Measurements from ENCODE around the gene CYB5A.
"Not testable (repeated sequence)": the region's sequence is repeated elsewhere in the genome, so short reads cannot be mapped to it uniquely, and the experiment has no call there.

The CYB5A gene

DNA sequence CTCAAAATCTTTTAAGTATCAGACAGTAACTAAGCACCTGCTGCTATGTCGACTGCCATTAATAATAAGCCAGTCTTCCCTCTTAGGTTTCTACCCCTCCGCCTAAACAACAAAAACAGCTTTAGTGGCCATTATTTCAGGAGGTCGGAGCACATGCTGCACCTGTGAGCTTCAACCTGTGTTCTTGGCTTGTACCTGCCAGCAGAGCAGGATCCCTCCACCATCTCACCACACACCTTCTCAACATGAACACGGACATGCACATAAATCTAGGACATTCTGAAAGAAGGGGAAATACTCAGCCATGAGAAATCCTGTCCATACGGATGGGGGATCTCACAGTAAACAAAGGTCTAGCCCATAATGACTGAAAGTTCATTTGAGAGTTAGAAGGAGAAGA lies 3.7 kb downstream of the CYB5A start:
- H3K27ac ChIP-seq (ENCODE audit: low read length, poor library complexity, severe bottlenecking) = no peak overlapping the region
- no peak overlapping the region for H3K18ac ChIP-seq (ENCODE audit: low read depth in 1 of 2, low read length in 2 of 2)
- no peak overlapping the region for H4K8ac ChIP-seq (ENCODE audit: low read length)
- peak overlapping the region; percentile 69 for H3K9ac ChIP-seq (ENCODE audit: low read length)
- no peak for DNase-seq
- no peak overlapping the region for H2AK5ac ChIP-seq (ENCODE audit: low read length, severe bottlenecking)
- peaks cover 28% of the 10 kb centered on the region for H3K79me1 ChIP-seq (replicated peaks; ENCODE audit: low read length, poor library complexity, severe bottlenecking)
- H3K27me3 ChIP-seq (ENCODE audit: control insufficient read depth in 1 of 2, insufficient read depth in 1 of 2, low read length in 2 of 2) = no peaks in the 10 kb centered on the region
- no peak overlapping the region for H3K23ac ChIP-seq (ENCODE audit: low read length in 2 of 2)
- H3K4me1 ChIP-seq (ENCODE audit: control insufficient read depth, insufficient read depth, low read depth, low read length) = peaks cover 13% of the 10 kb centered on the region
- no peaks in the 10 kb centered on the region for H3K9me3 ChIP-seq (ENCODE audit: control insufficient read depth, low read length)
- H3K14ac ChIP-seq (ENCODE audit: low read length in 2 of 2) = no peak overlapping the region
- no peak overlapping the region for H2BK12ac ChIP-seq (ENCODE audit: low read length in 2 of 2)
- H3K4ac ChIP-seq (ENCODE audit: low read depth in 1 of 2, low read length in 2 of 2) = no peak overlapping the region
- H4K91ac ChIP-seq (ENCODE audit: low read length) = no peak overlapping the region
- no peak overlapping the region for H3K4me2 ChIP-seq (ENCODE audit: low read length, poor library complexity, severe bottlenecking)
- no peak overlapping the region for H2BK120ac ChIP-seq (ENCODE audit: low read depth, low read length)
- H3K4me3 ChIP-seq (ENCODE audit: insufficient read depth in 1 of 2, low read depth in 1 of 2, low read length in 2 of 2) = peak overlapping the region in 1 of 2 experiments; percentile 70
- no peak overlapping the region for H2BK15ac ChIP-seq (ENCODE audit: low read depth, poor library complexity, severe bottlenecking)
- H2AFZ ChIP-seq (ENCODE audit: low read depth, low read length) = no peak overlapping the region
- 90% methylated on average over 5 of the region's 5 CpGs for WGBS
- no peak overlapping the region for H2BK5ac ChIP-seq (ENCODE audit: low read depth, low read length, poor library complexity, severe bottlenecking)
- peaks cover 0 to 3% of the 10 kb centered on the region in 2 experiments for H3K36me3 ChIP-seq (ENCODE audit: control insufficient read depth in 1 of 2, insufficient read depth in 2 of 2, low read depth in 1 of 2, low read length in 2 of 2)

DNA sequence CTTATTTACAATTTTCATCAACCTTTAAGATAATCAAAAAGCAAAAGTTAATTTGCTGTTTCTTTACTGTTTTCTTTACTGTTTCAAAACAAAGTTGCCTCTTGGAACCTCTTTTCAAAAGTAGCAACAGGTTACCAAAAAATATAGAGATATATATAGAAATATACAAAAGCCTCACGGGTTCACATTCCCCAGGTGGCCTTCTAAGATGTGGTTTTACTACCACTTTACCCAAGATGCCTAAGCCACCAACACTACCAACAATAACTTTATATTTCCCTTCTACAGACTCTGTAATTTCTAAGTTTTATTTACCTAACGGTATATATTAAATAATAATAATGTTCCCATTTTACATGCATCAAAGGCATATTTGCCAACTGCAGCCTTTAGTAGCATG lies 4.9 kb downstream of the CYB5A start:
- no peak overlapping the region for H4K8ac ChIP-seq (ENCODE audit: low read length)
- no peaks in the 10 kb centered on the region for H3K9me3 ChIP-seq (ENCODE audit: control insufficient read depth, low read length)
- no peak overlapping the region for H4K91ac ChIP-seq (ENCODE audit: low read length)
- no peak overlapping the region for H2BK120ac ChIP-seq (ENCODE audit: low read depth, low read length)
- no peak overlapping the region for H3K4ac ChIP-seq (ENCODE audit: low read depth in 1 of 2, low read length in 2 of 2)
- no peak overlapping the region for H3K4me3 ChIP-seq (ENCODE audit: insufficient read depth in 1 of 2, low read depth in 1 of 2, low read length in 2 of 2)
- DNase-seq = no peak
- H3K4me2 ChIP-seq (ENCODE audit: low read length, poor library complexity, severe bottlenecking) = no peak overlapping the region
- WGBS = 100% methylated on average over 1 of the region's 2 CpGs
- no peak overlapping the region for H3K27ac ChIP-seq (ENCODE audit: low read length, poor library complexity, severe bottlenecking)
- H3K4me1 ChIP-seq (ENCODE audit: control insufficient read depth, insufficient read depth, low read depth, low read length) = peaks cover 16% of the 10 kb centered on the region
- H3K79me1 ChIP-seq (replicated peaks; ENCODE audit: low read length, poor library complexity, severe bottlenecking) = peaks cover 31% of the 10 kb centered on the region
- no peak overlapping the region for H2AFZ ChIP-seq (ENCODE audit: low read depth, low read length)
- no peaks in the 10 kb centered on the region for H3K27me3 ChIP-seq (ENCODE audit: control insufficient read depth in 1 of 2, insufficient read depth in 1 of 2, low read length in 2 of 2)
- H2AK5ac ChIP-seq (ENCODE audit: low read length, severe bottlenecking) = no peak overlapping the region
- H3K23ac ChIP-seq (ENCODE audit: low read length in 2 of 2) = no peak overlapping the region
- H2BK15ac ChIP-seq (ENCODE audit: low read depth, poor library complexity, severe bottlenecking) = no peak overlapping the region
- no peak overlapping the region for H3K9ac ChIP-seq (ENCODE audit: low read length)
- H3K14ac ChIP-seq (ENCODE audit: low read length in 2 of 2) = no peak overlapping the region
- no peak overlapping the region for H2BK5ac ChIP-seq (ENCODE audit: low read depth, low read length, poor library complexity, severe bottlenecking)
- peaks cover 0 to 3% of the 10 kb centered on the region in 2 experiments for H3K36me3 ChIP-seq (ENCODE audit: control insufficient read depth in 1 of 2, insufficient read depth in 2 of 2, low read depth in 1 of 2, low read length in 2 of 2)
- H3K18ac ChIP-seq (ENCODE audit: low read depth in 1 of 2, low read length in 2 of 2) = no peak overlapping the region
- no peak overlapping the region for H2BK12ac ChIP-seq (ENCODE audit: low read length in 2 of 2)

DNA sequence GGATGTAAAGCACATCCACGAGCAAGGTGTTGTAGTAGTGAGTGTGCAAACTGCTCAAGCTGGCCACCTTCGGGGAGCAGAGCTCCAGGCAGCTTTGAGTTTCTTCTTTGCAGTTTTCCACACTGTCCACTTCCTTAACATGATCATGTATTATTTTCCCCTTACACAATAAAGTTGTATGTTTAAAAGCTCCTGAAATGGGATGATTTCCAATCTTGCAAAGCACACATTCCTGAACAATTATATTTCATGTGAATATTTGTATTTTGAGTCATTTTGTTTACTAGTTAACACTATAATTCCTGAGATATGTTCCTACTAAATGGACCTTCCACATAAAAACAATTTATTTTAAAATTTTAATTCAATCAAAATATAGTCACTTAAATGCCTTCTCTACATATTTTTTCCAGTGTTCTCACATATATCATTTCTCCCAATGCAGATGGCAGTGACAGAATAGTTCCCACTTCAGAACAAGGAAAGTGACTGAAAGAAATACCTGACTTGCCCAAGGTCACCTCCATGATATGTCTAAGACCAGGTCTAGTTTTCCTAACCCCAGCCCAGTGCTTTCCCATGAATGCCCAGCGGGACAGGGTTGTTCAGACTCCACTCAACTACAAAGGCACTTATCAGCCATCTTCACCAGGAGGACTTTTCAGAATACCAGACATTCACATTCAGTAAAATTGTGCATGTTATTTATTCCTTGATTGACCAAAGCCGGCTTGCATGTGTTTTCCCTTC lies 5.5 kb downstream of the CYB5A start:
- Histone ChIP-seq H3K27ac (ENCODE audit: low read length, poor library complexity, severe bottlenecking) (no peak overlapping the region), H4K8ac (ENCODE audit: low read length) (no peak overlapping the region), H2AFZ (ENCODE audit: low read depth, low read length) (no peak overlapping the region), H2BK5ac (ENCODE audit: low read depth, low read length, poor library complexity, severe bottlenecking) (no peak overlapping the region), H3K4ac (ENCODE audit: low read depth in 1 of 2, low read length in 2 of 2) (no peak overlapping the region), H3K4me3 (ENCODE audit: insufficient read depth in 1 of 2, low read depth in 1 of 2, low read length in 2 of 2) (no peak overlapping the region), H3K23ac (ENCODE audit: low read length in 2 of 2) (no peak overlapping the region), H2BK120ac (ENCODE audit: low read depth, low read length) (no peak overlapping the region), H2BK12ac (ENCODE audit: low read length in 2 of 2) (no peak overlapping the region), H3K9ac (ENCODE audit: low read length) (no peak overlapping the region), H3K4me1 (ENCODE audit: control insufficient read depth, insufficient read depth, low read depth, low read length) (peaks cover 15% of the 10 kb centered on the region), H2BK15ac (ENCODE audit: low read depth, poor library complexity, severe bottlenecking) (no peak overlapping the region), H3K18ac (ENCODE audit: low read depth in 1 of 2, low read length in 2 of 2) (no peak overlapping the region), H3K4me2 (ENCODE audit: low read length, poor library complexity, severe bottlenecking) (no peak overlapping the region), H2AK5ac (ENCODE audit: low read length, severe bottlenecking) (no peak overlapping the region), H3K79me1 (replicated peaks; ENCODE audit: low read length, poor library complexity, severe bottlenecking) (peaks cover 30% of the 10 kb centered on the region), H3K36me3 (ENCODE audit: control insufficient read depth in 1 of 2, insufficient read depth in 2 of 2, low read depth in 1 of 2, low read length in 2 of 2) (peaks cover 0 to 3% of the 10 kb centered on the region in 2 experiments), H3K9me3 (ENCODE audit: control insufficient read depth, low read length) (no peaks in the 10 kb centered on the region), H3K14ac (ENCODE audit: low read length in 2 of 2) (no peak overlapping the region), H4K91ac (ENCODE audit: low read length) (no peak overlapping the region), H3K27me3 (ENCODE audit: control insufficient read depth in 1 of 2, insufficient read depth in 1 of 2, low read length in 2 of 2) (no peaks in the 10 kb centered on the region)
- 100% methylated on average over 3 of the region's 4 CpGs for WGBS
- DNase-seq = no peak

DNA sequence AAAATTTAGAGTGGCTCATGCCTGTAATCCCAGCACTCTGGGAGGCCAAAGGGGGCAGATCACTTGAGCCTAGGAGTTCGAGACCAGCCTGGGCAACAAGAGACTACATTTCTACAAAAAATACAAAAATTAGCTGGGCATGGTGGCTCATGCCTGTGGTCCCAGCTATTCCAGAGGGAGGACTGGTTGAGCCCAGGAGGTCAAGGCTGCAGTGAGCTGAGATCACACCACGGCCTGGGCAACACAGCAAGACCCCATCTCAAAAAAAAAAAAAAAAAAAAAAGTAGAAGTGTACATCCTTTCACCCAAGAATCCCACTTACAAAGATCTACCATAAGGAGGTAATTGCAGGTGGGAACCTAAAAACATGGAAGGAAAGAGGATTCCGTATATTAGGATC lies 6.2 kb downstream of the CYB5A start:
- not testable (repeated sequence) for H3K9ac ChIP-seq (ENCODE audit: low read length); H2BK15ac ChIP-seq (ENCODE audit: low read depth, poor library complexity, severe bottlenecking); H3K23ac ChIP-seq (ENCODE audit: low read length in 2 of 2); H3K9me3 ChIP-seq (ENCODE audit: control insufficient read depth, low read length); H3K4me2 ChIP-seq (ENCODE audit: low read length, poor library complexity, severe bottlenecking); H3K18ac ChIP-seq (ENCODE audit: low read depth in 1 of 2, low read length in 2 of 2); H2AFZ ChIP-seq (ENCODE audit: low read depth, low read length); H2AK5ac ChIP-seq (ENCODE audit: low read length, severe bottlenecking); H3K27me3 ChIP-seq (ENCODE audit: control insufficient read depth in 1 of 2, insufficient read depth in 1 of 2, low read length in 2 of 2); H3K27ac ChIP-seq (ENCODE audit: low read length, poor library complexity, severe bottlenecking); DNase-seq; H3K4me3 ChIP-seq (ENCODE audit: insufficient read depth in 1 of 2, low read depth in 1 of 2, low read length in 2 of 2); H3K36me3 ChIP-seq (ENCODE audit: control insufficient read depth in 1 of 2, insufficient read depth in 2 of 2, low read depth in 1 of 2, low read length in 2 of 2); H3K4me1 ChIP-seq (ENCODE audit: control insufficient read depth, insufficient read depth, low read depth, low read length); H4K8ac ChIP-seq (ENCODE audit: low read length); H3K14ac ChIP-seq (ENCODE audit: low read length in 2 of 2); H2BK12ac ChIP-seq (ENCODE audit: low read length in 2 of 2); H2BK120ac ChIP-seq (ENCODE audit: low read depth, low read length); H3K4ac ChIP-seq (ENCODE audit: low read depth in 1 of 2, low read length in 2 of 2); H4K91ac ChIP-seq (ENCODE audit: low read length); H2BK5ac ChIP-seq (ENCODE audit: low read depth, low read length, poor library complexity, severe bottlenecking)
- peaks cover 30% of the 10 kb centered on the region for H3K79me1 ChIP-seq (replicated peaks; ENCODE audit: low read length, poor library complexity, severe bottlenecking)
- WGBS = 96% methylated on average over 2 of the region's 3 CpGs
